Measurements from ENCODE around the gene ALPL. TPM values are rescaled to one million over a fixed set of nuclear protein-coding genes. Genes with fewer than 3 reads are reported as not detected.

Gene ALPL
- total RNA-seq, 1 experiment from 2014 or later = 84.8 TPM

- Histone ChIP-seq H4K20me1 (ENCODE audit: control insufficient read depth, insufficient read depth, insufficient read length) (no peaks in the 10 kb centered on the region), H3K23me2 (ENCODE audit: insufficient read length, low read depth, low read length, poor library complexity, severe bottlenecking) (no peaks in the 10 kb centered on the region), H3K56ac (ENCODE audit: insufficient read length, low read depth, low read length) (no peak overlapping the region), H3K9me3 (ENCODE audit: control insufficient read depth, low read depth, low read length) (no peaks in the 10 kb centered on the region), H3K27me3 (ENCODE audit: insufficient read depth, low read length) (no peaks in the 10 kb centered on the region), H3K9ac (ENCODE audit: extremely low read depth, insufficient read length, low read length) (no peak overlapping the region), H3K79me1 (ENCODE audit: insufficient read depth, low read depth, low read length, poor library complexity, severe bottlenecking) (no peaks in the 10 kb centered on the region), H3K4me1 (ENCODE audit: insufficient read depth, low read length) (no peaks in the 10 kb centered on the region), H3K18ac (ENCODE audit: insufficient read length, low read depth, low read length) (no peak overlapping the region), H4K8ac (replicated peaks; ENCODE audit: insufficient read length, low read depth, low read length) (no peak overlapping the region), H3K4ac (ENCODE audit: low read depth, low read length) (no peak overlapping the region), H2BK5ac (ENCODE audit: insufficient read length, low read length) (no peak overlapping the region), H4K91ac (ENCODE audit: insufficient read length, low read depth, low read length) (no peak overlapping the region), H2AK5ac (ENCODE audit: insufficient read length, low read length) (no peak overlapping the region), H3T11ph (ENCODE audit: low read length) (no peak overlapping the region), H3K23ac (ENCODE audit: insufficient read length, low read depth, low read length) (no peak overlapping the region), H4K5ac (ENCODE audit: insufficient read length, low read depth, low read length) (no peak overlapping the region), H2BK120ac (ENCODE audit: low read depth, low read length, poor library complexity, severe bottlenecking) (no peak overlapping the region), H3K4me2 (ENCODE audit: insufficient read depth, insufficient read length, low read length) (no peak overlapping the region), H3K14ac (ENCODE audit: insufficient read depth, low read length) (no peak overlapping the region), H2BK20ac (ENCODE audit: low read depth, low read length, poor library complexity, severe bottlenecking) (no peak overlapping the region), H2BK12ac (ENCODE audit: insufficient read length, low read depth, low read length) (no peak overlapping the region), H2AFZ (ENCODE audit: low read length) (no peak overlapping the region), H3K79me2 (ENCODE audit: insufficient read depth, low read length) (no peaks in the 10 kb centered on the region), H2BK15ac (ENCODE audit: low read depth, low read length) (no peak overlapping the region), H3K27ac (ENCODE audit: insufficient read length, low read depth, low read length) (no peak overlapping the region)
- Mint-ChIP-seq H3K4me3 (no peak overlapping the region), H3K9me3 (no peaks in the 10 kb centered on the region; a peak in 1 of 5 replicates), H3K4me1 (peaks cover 4 to 22% of the 10 kb centered on the region in 2 experiments; a peak in 3 of 4 replicates), H3K36me3 (ENCODE audit: insufficient read depth in 1 of 3, low read depth in 3 of 3) (no peaks in the 10 kb centered on the region; a peak in 1 of 7 replicates), H3K27ac (peak overlapping the region in 1 of 3 experiments; percentile 24; a peak in 2 of 7 replicates), H3K27me3 (ENCODE audit: low read depth) (no peaks in the 10 kb centered on the region)
- no CpG with 5 or more reads among the region's 15 CpGs for WGBS (ENCODE audit: extremely low coverage, insufficient read length, low lambda C conversion rate)
- no peak for DNase-seq
- no peak for TF ChIP-seq CTCF (conservative IDR thresholded peaks at IDR 0.05)
Measured at GRCh38 chr1:21599402-21599801, 90.2 kb downstream of the ALPL start.
